Measurements from ENCODE around the gene MAP1LC3B. TPM values are rescaled to one million over a fixed set of nuclear protein-coding genes. Genes with fewer than 3 reads are reported as not detected.

The MAP1LC3B gene
- total RNA-seq, 1 donor, result 44.5 TPM

- Histone ChIP-seq H3K4me3 (ENCODE audit: insufficient read depth, low read length) (no peak overlapping the region), H3K4me1 (ENCODE audit: insufficient read depth, low read length) (no peaks in the 10 kb centered on the region), H2AFZ (ENCODE audit: low read length) (no peak overlapping the region), H3K79me2 (ENCODE audit: insufficient read depth, low read length) (peaks cover 29% of the 10 kb centered on the region), H3K9me3 (ENCODE audit: low read depth, low read length) (no peaks in the 10 kb centered on the region), H3K36me3 (ENCODE audit: insufficient read depth, low read length) (peaks cover 42% of the 10 kb centered on the region), H3K27me3 (ENCODE audit: insufficient read depth, low read length) (no peaks in the 10 kb centered on the region), H3K4me2 (ENCODE audit: insufficient read depth, low read length) (no peak overlapping the region), H4K20me1 (ENCODE audit: insufficient read depth, low read length) (peaks cover 18% of the 10 kb centered on the region), H3K27ac (ENCODE audit: low read depth, low read length) (no peak overlapping the region)
- TF ChIP-seq CTCF (IDR thresholded peaks at IDR 0.05; ENCODE audit: extremely low read depth, low read depth, low read length), result no peak
- peak; percentile 26 for DNase-seq (ENCODE audit: insufficient read length, low spot score, missing footprints)
Measured at GRCh38 chr16:87356491-87356853, 35.7 kb upstream of the MAP1LC3B start.

- H3K4me3 ChIP-seq (ENCODE audit: insufficient read depth, low read length), result no peak overlapping the region
- no peak for TF ChIP-seq CTCF (IDR thresholded peaks at IDR 0.05; ENCODE audit: extremely low read depth, low read depth, low read length)
- H4K20me1 ChIP-seq (ENCODE audit: insufficient read depth, low read length), result peaks cover 22% of the 10 kb centered on the region
Measured at GRCh38 chr16:87358250-87358649, 33.9 kb upstream of the MAP1LC3B start.

GRCh38 chr16:87358696-87359095, 33.4 kb upstream of the MAP1LC3B start:
- Histone ChIP-seq H3K4me3 (ENCODE audit: insufficient read depth, low read length) (no peak overlapping the region), H3K79me2 (ENCODE audit: insufficient read depth, low read length) (peaks cover 36% of the 10 kb centered on the region), H3K27me3 (ENCODE audit: insufficient read depth, low read length) (no peaks in the 10 kb centered on the region), H3K9me3 (ENCODE audit: low read depth, low read length) (no peaks in the 10 kb centered on the region), H3K27ac (ENCODE audit: low read depth, low read length) (no peak overlapping the region), H3K4me1 (ENCODE audit: insufficient read depth, low read length) (no peaks in the 10 kb centered on the region), H2AFZ (ENCODE audit: low read length) (no peak overlapping the region), H4K20me1 (ENCODE audit: insufficient read depth, low read length) (peaks cover 22% of the 10 kb centered on the region), H3K4me2 (ENCODE audit: insufficient read depth, low read length) (no peak overlapping the region), H3K36me3 (ENCODE audit: insufficient read depth, low read length) (peaks cover 55% of the 10 kb centered on the region)
- DNase-seq (ENCODE audit: insufficient read length, low spot score, missing footprints), result peak; percentile 38
- no peak for TF ChIP-seq CTCF (IDR thresholded peaks at IDR 0.05; ENCODE audit: extremely low read depth, low read depth, low read length)

More at GRCh38 chr16:87358250-87358649, 33.9 kb upstream of the MAP1LC3B start:
- Histone ChIP-seq H3K4me2 (ENCODE audit: insufficient read depth, low read length) (no peak overlapping the region), H3K36me3 (ENCODE audit: insufficient read depth, low read length) (peaks cover 55% of the 10 kb centered on the region), H3K27me3 (ENCODE audit: insufficient read depth, low read length) (no peaks in the 10 kb centered on the region), H3K9me3 (ENCODE audit: low read depth, low read length) (no peaks in the 10 kb centered on the region), H2AFZ (ENCODE audit: low read length) (no peak overlapping the region), H3K27ac (ENCODE audit: low read depth, low read length) (no peak overlapping the region), H3K79me2 (ENCODE audit: insufficient read depth, low read length) (peaks cover 36% of the 10 kb centered on the region), H3K4me1 (ENCODE audit: insufficient read depth, low read length) (no peaks in the 10 kb centered on the region)
- DNase-seq (ENCODE audit: insufficient read length, low spot score, missing footprints), result peak; percentile 53

GRCh38 chr16:87359121-87359520, 33.0 kb upstream of the MAP1LC3B start:
- Histone ChIP-seq H3K4me1 (ENCODE audit: insufficient read depth, low read length) (no peaks in the 10 kb centered on the region), H3K4me3 (ENCODE audit: insufficient read depth, low read length) (no peak overlapping the region), H3K4me2 (ENCODE audit: insufficient read depth, low read length) (no peak overlapping the region), H3K36me3 (ENCODE audit: insufficient read depth, low read length) (peaks cover 55% of the 10 kb centered on the region), H3K27me3 (ENCODE audit: insufficient read depth, low read length) (no peaks in the 10 kb centered on the region), H3K79me2 (ENCODE audit: insufficient read depth, low read length) (peaks cover 40% of the 10 kb centered on the region), H3K9me3 (ENCODE audit: low read depth, low read length) (no peaks in the 10 kb centered on the region), H2AFZ (ENCODE audit: low read length) (no peak overlapping the region), H4K20me1 (ENCODE audit: insufficient read depth, low read length) (peaks cover 24% of the 10 kb centered on the region), H3K27ac (ENCODE audit: low read depth, low read length) (no peak overlapping the region)
- no peak for TF ChIP-seq CTCF (IDR thresholded peaks at IDR 0.05; ENCODE audit: extremely low read depth, low read depth, low read length)
- no peak for DNase-seq (ENCODE audit: insufficient read length, low spot score, missing footprints)
